GM19395 (cell line): ENCODE data around the gene CAPG.
"Not testable (repeated sequence)": the region's sequence is repeated elsewhere in the genome, so short reads cannot be mapped to it uniquely, and the experiment has no call there.

Experiments used
- ATAC-seq: cut with Tn5 transposase; IDR thresholded peaks from one replicate; pipeline ENCODE4 v1.9.1; 2021; ENCODE audit warnings: mild to moderate bottlenecking, moderate library complexity; ENCODE audit not compliant: unreplicated experiment

The CAPG gene

DNA sequence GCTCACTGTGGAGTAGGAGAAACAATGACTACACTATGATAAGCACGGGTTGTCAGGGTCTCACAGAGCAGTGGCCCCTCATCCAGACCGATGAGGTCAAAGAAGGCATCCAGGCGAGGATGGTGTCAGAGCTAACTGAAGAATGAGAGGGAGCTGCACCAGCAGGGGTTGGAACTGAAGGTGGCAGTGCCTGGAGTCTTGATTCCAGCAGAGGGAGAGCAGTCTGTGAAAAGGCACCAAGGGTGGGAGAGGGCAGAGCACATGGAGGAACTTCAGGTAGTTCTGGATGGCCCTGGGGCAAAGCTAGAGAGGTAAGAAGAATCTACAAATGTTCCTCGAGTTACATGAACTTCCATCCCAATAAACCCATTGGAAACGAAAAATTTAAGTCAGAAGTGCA is 43.0 kb downstream of the CAPG start:
- no peak for ATAC-seq

DNA sequence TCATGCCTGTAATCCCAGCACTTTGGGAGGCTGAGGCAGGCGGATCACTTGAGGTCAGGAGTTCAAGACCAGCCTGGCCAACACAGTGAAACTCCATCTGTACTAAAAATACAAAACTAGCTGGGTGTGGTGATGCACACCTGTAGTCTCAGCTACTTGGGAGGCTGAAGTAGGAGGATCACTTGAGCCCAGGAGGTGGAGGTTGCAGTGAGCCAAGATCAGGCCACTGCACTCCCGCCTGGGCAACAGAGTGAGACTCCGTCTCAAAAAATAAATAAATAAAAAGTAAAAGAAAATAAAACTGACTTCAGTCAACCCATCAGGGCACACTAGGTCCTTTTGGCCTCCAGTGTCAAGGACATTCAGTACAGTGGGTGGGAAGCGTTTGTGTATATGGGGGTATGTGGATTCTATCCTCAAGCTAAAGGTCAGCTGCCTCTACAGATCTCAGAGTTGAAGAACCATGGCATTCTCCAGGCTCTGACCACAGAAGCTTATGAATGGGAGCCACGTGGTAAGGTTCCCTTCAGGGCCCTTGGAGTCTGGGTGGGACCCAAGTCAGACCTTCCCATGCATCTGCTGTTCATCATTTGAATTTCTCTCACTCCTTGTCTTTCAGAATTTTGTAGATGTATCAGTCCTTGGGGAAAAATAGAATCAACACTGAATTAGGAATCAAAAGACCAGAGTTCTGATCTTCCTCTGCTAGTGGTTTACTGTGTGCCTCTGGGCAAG is 47.3 kb downstream of the CAPG start:
- not testable (repeated sequence) for ATAC-seq

DNA sequence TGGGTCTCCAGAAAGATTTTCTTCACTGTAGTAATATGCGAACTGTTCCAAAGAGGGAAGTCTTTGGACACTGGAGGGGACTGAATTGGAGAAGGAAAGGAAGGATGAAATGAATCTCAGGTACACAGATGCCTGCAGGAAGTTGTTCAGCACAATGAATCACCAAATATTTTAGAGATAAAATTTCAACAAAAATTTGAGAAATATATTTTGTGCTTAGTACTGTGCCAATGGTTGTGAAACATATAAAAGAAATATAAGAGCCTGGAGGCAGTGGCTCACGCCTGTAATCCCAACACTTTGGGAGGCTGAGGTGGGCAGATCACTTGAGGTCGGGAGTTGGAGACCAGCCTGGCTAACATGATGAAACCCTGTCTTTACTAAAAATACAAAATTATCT is 52.4 kb downstream of the CAPG start:
- no peak for ATAC-seq

- ATAC-seq = no peak
Observed at GRCh38 chr2:85356186-85356585, 54.0 kb downstream of the CAPG start.

DNA sequence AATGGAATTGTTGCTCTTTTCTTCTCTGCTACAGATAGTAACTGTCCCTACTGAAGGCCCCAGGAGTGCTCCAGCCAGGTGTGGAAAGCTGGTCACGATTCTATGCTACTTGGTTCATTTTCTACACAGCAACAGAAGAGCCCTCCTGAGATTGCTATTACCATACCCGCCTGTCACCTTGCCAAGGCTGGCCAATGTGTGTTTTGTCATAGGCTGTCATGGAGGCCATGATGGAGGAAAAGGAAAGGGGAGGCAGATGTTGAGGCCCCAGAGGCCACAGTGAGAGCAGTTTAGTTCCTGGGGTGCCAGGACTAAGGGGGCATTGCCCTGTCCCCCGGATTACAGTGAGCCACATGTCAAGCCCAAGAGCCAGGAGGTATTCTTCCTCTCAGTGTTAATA is 54.6 kb downstream of the CAPG start:
- no peak for ATAC-seq

- ATAC-seq = peak; percentile 20
Observed at GRCh38 chr2:85355073-85355410, 55.1 kb downstream of the CAPG start.

- peak; percentile 97 for ATAC-seq
Observed at GRCh38 chr2:85354286-85355072, 55.7 kb downstream of the CAPG start, which contains the start of the genes ELMOD3 and RETSAT. Gene ELMOD3 (plus strand): TSS chr2:85354769. CDS start chr2:85357199, 2,430 bp downstream. Gene RETSAT (minus strand): TSS chr2:85354528. CDS start chr2:85354507, 21 bp downstream.

- no peak for ATAC-seq
Observed at GRCh38 chr2:85353876-85354285, 56.3 kb downstream of the CAPG start.

- ATAC-seq = no peak
Observed at GRCh38 chr2:85347599-85347998, 62.6 kb downstream of the CAPG start.
